A549 (cell line): ENCODE results near the gene PRR12. TPM values are rescaled to one million over a fixed set of nuclear protein-coding genes. Genes with fewer than 3 reads are reported as not detected.
A peak's percentile ranks its signal among the peaks of the same experiment; 100 is the strongest.

Experiments used
- ATAC-seq, 2 experiments: fragments of 200-7000 bp in 1 of 2; fragments of >200 bp in 1 of 2; cut with Nextera tagmentation in 1 of 2; cut with Tn5 transposase in 1 of 2; 3 replicates each; pipeline versions ENCODE4 v1.8.0 to v1.9.1; 2018 to 2020; ENCODE audit warnings: mild to moderate bottlenecking in 1 of 2, moderate library complexity in 1 of 2
- CTCF ChIA-PET: fragments of 300-600 bp; sonication (Branson Sonifier 250); formaldehyde crosslinking; extraction: SDS; loops from one replicate; lab custom pipeline; 2021; ENCODE audit warnings: antibody characterized with exemption, inconsistent platforms; lab: Yijun Ruan, JAX
- POLR2A ChIA-PET: fragments of 350-600 bp; formaldehyde crosslinking; extraction: SDS; loops from one replicate; lab custom pipeline; 2021; ENCODE audit warnings: antibody characterized with exemption, inconsistent platforms; lab: Yijun Ruan, JAX
- DNase-seq, 2 experiments: peaks; one replicate each; pipeline versions ENCODE4 v3.0.0 to v3.0.0-alpha.2; 2011 to 2016; ENCODE audit warnings: low read depth in 1 of 2, low spot score in 1 of 2
- FAIRE-seq: peaks from 2 replicates; lab custom pipeline; 2011; peaks lifted over from hg19 to GRCh38; lab: Jason Lieb, UNC
- H3K27ac ChIP-seq, 2 experiments: fragments of >200 bp; sonication (Bioruptor Twin); formaldehyde crosslinking; 3 replicates each; pipeline ENCODE4 v1.5.1; 2016 to 2017
- H3K4me1 ChIP-seq: fragments of >200 bp; sonication (Bioruptor Twin); formaldehyde crosslinking; 3 replicates; pipeline ENCODE4 v1.6.1; 2016
- H3K4me2 ChIP-seq: fragments of >200 bp; sonication (Bioruptor Twin); formaldehyde crosslinking; 3 replicates; pipeline ENCODE4 v1.6.1; 2016
- H3K4me3 ChIP-seq: fragments of >200 bp; sonication (Bioruptor Twin); formaldehyde crosslinking; 3 replicates; pipeline ENCODE4 v1.5.1; 2016
- H3K9me3 ChIP-seq: fragments of >200 bp; sonication (Bioruptor Twin); formaldehyde crosslinking; 3 replicates; pipeline ENCODE4 v1.6.1; 2016
- BCL3 ChIP-seq: fragments of >200 bp; sonication (Bioruptor Twin); formaldehyde crosslinking; IDR thresholded peaks from 3 replicates; pipeline ENCODE4 v1.6.1; 2016
- CHD2 ChIP-seq: fragments of 150-350 bp; IDR thresholded peaks from 2 replicates; pipeline ENCODE4 v1.6.1; 2014; ENCODE audit warnings: low read length; ENCODE audit not compliant: partially characterized antibody
- FOSB ChIP-seq: fragments of 250-450 bp; sonication (Bioruptor Pico); IDR thresholded peaks from 2 replicates; pipeline ENCODE4 v1.5.0; 2020; ENCODE audit warnings: mild to moderate bottlenecking, moderate library complexity
- FOSL2 ChIP-seq, 2 experiments: fragments of 450-650 bp in 1 of 2; fragments of >200 bp in 1 of 2; sonication (Bioruptor Twin) in 1 of 2; formaldehyde crosslinking; IDR thresholded peaks; 2 replicates each; pipeline versions ENCODE4 v1.5.0 to v1.6.1; 2016 to 2020; ENCODE audit warnings: mild to moderate bottlenecking in 1 of 2, moderate library complexity in 1 of 2
- GATA3 ChIP-seq: IDR thresholded peaks from 2 replicates; pipeline ENCODE4 v1.6.1; 2012; ENCODE audit warnings: borderline replicate concordance
- HOXA7 ChIP-seq: fragments of 250-450 bp; sonication (Bioruptor Pico); IDR thresholded peaks from 2 replicates; pipeline ENCODE4 v1.5.0; 2020; ENCODE audit warnings: mild to moderate bottlenecking, moderate library complexity
- JUN ChIP-seq, 2 experiments: fragments of >200 bp; sonication (Bioruptor Twin); formaldehyde crosslinking; IDR thresholded peaks; 2 replicates in 1 of 2; 3 replicates in 1 of 2; pipeline ENCODE4 v1.6.1; 2016 to 2017
- MAX ChIP-seq: IDR thresholded peaks from 2 replicates; pipeline ENCODE4 v1.6.1; 2012
- MYC ChIP-seq: IDR thresholded peaks from 2 replicates; pipeline ENCODE4 v1.6.1; 2012; ENCODE audit warnings: mild to moderate bottlenecking, inconsistent platforms, low read length, improper control_type of control experiment, borderline replicate concordance
- NR3C1 ChIP-seq: fragments of >200 bp; sonication (Bioruptor Twin); formaldehyde crosslinking; IDR thresholded peaks from 3 replicates; pipeline ENCODE4 v1.6.1; 2017
- POLR2A ChIP-seq: IDR thresholded peaks from 2 replicates; pipeline ENCODE4 v1.6.1; 2012; ENCODE audit warnings: mild to moderate bottlenecking, low read length
- REST ChIP-seq: fragments of 200-600 bp; sonication (generic); IDR thresholded peaks from 2 replicates; pipeline ENCODE4 v1.6.1; 2016; ENCODE audit warnings: antibody characterized with exemption, mild to moderate bottlenecking, moderate library complexity
- TFCP2L1 ChIP-seq: fragments of 250-450 bp; sonication (Bioruptor Pico); IDR thresholded peaks from 2 replicates; pipeline ENCODE4 v1.5.0; 2021; ENCODE audit warnings: mild to moderate bottlenecking
- USF2 ChIP-seq: fragments of 450-650 bp; IDR thresholded peaks from 2 replicates; pipeline ENCODE4 v1.6.1; 2014; ENCODE audit warnings: antibody characterized with exemption
- ZSCAN20 ChIP-seq: fragments of 250-450 bp; sonication (Bioruptor Pico); IDR thresholded peaks from 2 replicates; pipeline ENCODE4 v1.8.0; 2022; ENCODE audit warnings: mild to moderate bottlenecking, moderate library complexity
- WGBS: methylation state at CpG from one replicate; pipeline ENCODE4 v1.1.6; 2017; ENCODE audit errors: missing lambda C conversion rate; 5-methylcytosine and 5-hydroxymethylcytosine counted together
- polyA plus RNA-seq, 4 experiments: library from polyadenylated mRNA; depleted of rRNA in 3 of 4; stranded (reverse); fragments of >200 nt; fragmentation: RNase III in 1 of 4; extraction: RNeasy Plus Mini Kit Qiagen cat#74134 plus additional on column Dnase treatment in 1 of 4; gene quantifications; 2 replicates in 3 of 4; 3 replicates in 1 of 4; pipeline ENCODE4 v1.2.3, GENCODE V29; 2011 to 2017
- TF ChIP-seq, protein P1 (sequence below): fragments of 250-450 bp; sonication (Bioruptor Pico); IDR thresholded peaks from 2 replicates; pipeline ENCODE4 v1.5.0; 2021; ENCODE audit warnings: mild to moderate bottlenecking, moderate library complexity, borderline replicate concordance
- TF ChIP-seq, protein P2 (sequence below): IDR thresholded peaks from 2 replicates; pipeline ENCODE4 v1.6.1; 2012
- TF ChIP-seq, protein P3 (sequence below): IDR thresholded peaks from 2 replicates; pipeline ENCODE4 v1.6.1; 2012; ENCODE audit warnings: low read depth, borderline replicate concordance

Gene PRR12
- polyA plus RNA-seq, 2 of the 4 experiments (the other 2 are of a cell fraction), result 0.78 to 15.6 TPM

- ChIA-PET CTCF (interaction anchor here (0.6 to 21.2 kb wide), 7 partner anchors 10 to 175 kb away, joined by 3 to 326 read pairs (median 4); partner anchors contain the start of genes PRMT1, RRAS and SCAF1), POLR2A (interaction anchor here (0.6 to 2.6 kb wide), 11 partner anchors 8 to 211 kb away, joined by 4 to 41 read pairs (median 6); partner anchors contain the start of genes ALDH16A1, PRMT1, RPS11 and RRAS)
- Histone ChIP-seq H3K4me3 (peak overlapping the region; percentile 65), H3K4me2 (peak overlapping the region; percentile 83), H3K27ac (peak overlapping the region; percentile 79 to 86), H3K9me3 (0 out of 3 replicates have a peak, but pooled peaks cover 3% of the 10 kb centered on the region), H3K4me1 (peaks cover 14% of the 10 kb centered on the region)
- 3% methylated on average over 34 of the region's 53 CpGs for WGBS
- FAIRE-seq (no peak), ATAC-seq (peak; percentile 67 to 80), DNase-seq (peak; percentile 95 to 96)
- peak; percentile 45; the same call in 1 of the 2 replicates for TF ChIP-seq MYC
- TF ChIP-seq BCL3, result no peak; the same call in 1 of the 3 replicates
- no peak for TF ChIP-seq HOXA7 (CRISPR knock-in tag)
- peak; percentile 76 to 77; a peak in 3 of 5 replicates for TF ChIP-seq JUN (IDR thresholded peaks at IDR 0.05)
- no peak for TF ChIP-seq REST
- no peak for TF ChIP-seq FOSL2 (IDR thresholded peaks at IDR 0.05)
- no peak for TF ChIP-seq FOSL2 (CRISPR knock-in tag; IDR thresholded peaks at IDR 0.05)
- TF ChIP-seq, protein P1, sequence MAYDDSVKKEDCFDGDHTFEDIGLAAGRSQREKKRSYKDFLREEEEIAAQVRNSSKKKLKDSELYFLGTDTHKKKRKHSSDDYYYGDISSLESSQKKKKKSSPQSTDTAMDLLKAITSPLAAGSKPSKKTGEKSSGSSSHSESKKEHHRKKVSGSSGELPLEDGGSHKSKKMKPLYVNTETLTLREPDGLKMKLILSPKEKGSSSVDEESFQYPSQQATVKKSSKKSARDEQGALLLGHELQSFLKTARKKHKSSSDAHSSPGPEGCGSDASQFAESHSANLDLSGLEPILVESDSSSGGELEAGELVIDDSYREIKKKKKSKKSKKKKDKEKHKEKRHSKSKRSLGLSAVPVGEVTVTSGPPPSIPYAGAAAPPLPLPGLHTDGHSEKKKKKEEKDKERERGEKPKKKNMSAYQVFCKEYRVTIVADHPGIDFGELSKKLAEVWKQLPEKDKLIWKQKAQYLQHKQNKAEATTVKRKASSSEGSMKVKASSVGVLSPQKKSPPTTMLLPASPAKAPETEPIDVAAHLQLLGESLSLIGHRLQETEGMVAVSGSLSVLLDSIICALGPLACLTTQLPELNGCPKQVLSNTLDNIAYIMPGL (CRISPR knock-in tag), result no peak
- peak; percentile 78 for TF ChIP-seq MAX
- TF ChIP-seq, protein P2, sequence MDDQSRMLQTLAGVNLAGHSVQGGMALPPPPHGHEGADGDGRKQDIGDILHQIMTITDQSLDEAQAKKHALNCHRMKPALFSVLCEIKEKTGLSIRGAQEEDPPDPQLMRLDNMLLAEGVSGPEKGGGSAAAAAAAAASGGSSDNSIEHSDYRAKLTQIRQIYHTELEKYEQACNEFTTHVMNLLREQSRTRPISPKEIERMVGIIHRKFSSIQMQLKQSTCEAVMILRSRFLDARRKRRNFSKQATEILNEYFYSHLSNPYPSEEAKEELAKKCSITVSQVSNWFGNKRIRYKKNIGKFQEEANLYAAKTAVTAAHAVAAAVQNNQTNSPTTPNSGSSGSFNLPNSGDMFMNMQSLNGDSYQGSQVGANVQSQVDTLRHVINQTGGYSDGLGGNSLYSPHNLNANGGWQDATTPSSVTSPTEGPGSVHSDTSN, result peak; percentile 67
- peak; percentile 42; the same call in 1 of the 2 replicates for TF ChIP-seq TFCP2L1 (CRISPR knock-in tag)
- TF ChIP-seq POLR2A, result peak; percentile 78
- TF ChIP-seq FOSB, result no peak
- TF ChIP-seq USF2, result 0 out of 2 replicates have a peak, but pooled peaks have one; percentile 11
- TF ChIP-seq GATA3, result 0 out of 2 replicates have a peak, but pooled peaks have one; percentile 6
- no peak for TF ChIP-seq NR3C1
- no peak for TF ChIP-seq ZSCAN20 (CRISPR knock-in tag)
- no peak for TF ChIP-seq CHD2
- TF ChIP-seq, protein P3, sequence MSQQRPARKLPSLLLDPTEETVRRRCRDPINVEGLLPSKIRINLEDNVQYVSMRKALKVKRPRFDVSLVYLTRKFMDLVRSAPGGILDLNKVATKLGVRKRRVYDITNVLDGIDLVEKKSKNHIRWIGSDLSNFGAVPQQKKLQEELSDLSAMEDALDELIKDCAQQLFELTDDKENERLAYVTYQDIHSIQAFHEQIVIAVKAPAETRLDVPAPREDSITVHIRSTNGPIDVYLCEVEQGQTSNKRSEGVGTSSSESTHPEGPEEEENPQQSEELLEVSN, result no peak
Observed at GRCh38 chr19:49664171-49665035, 73.4 kb downstream of the PRR12 start.
